HG03039 (cell line): ENCODE results near the gene FUBP1.
"Not testable (repeated sequence)": the region's sequence is repeated elsewhere in the genome, so short reads cannot be mapped to it uniquely, and the experiment has no call there.

Experiments
- ATAC-seq: cut with Tn5 transposase; IDR thresholded peaks from one replicate; pipeline ENCODE4 v1.9.1; 2021; ENCODE audit warnings: mild to moderate bottlenecking, moderate library complexity; ENCODE audit not compliant: unreplicated experiment

The FUBP1 gene

GRCh38 chr1:77948841-77949424 lies 29.9 kb downstream of the FUBP1 start:
- ATAC-seq: no peak

- ATAC-seq: no peak
Measured at GRCh38 chr1:77945345-77945744, 33.5 kb downstream of the FUBP1 start.

- no peak for ATAC-seq
Measured at GRCh38 chr1:77942400-77943140, 36.3 kb downstream of the FUBP1 start.

DNA sequence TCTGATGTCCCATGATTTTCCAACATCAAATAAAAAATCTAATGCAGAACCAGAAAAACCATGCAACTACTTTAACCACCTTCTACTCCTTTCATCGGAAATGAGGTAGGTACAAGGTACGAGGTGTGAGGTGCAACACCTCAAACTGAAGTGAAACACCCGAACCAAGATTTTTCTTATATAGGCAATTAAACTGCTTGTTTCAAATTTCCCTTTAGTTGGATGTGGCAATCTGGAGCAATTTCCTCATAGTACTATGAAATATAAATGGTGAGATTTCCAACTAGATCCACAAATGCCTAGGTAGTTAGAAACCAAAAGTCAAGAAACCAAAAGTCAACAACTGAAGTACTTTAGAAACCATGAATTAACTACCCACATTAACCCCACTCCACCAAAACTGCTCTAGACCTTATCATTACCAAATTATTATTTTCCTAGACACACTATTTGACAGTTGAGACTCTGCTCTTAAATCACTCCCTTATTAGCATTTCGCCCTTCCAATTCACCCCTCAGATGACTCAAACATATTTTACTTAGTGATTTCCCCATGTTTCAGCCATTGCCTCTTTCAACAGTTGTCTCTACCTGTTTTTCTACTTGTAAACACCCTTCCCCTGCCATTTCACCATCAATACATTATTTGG lies 37.8 kb downstream of the FUBP1 start:
- ATAC-seq: no peak

GRCh38 chr1:77938651-77939050 lies 40.2 kb downstream of the FUBP1 start:
- no peak for ATAC-seq

DNA sequence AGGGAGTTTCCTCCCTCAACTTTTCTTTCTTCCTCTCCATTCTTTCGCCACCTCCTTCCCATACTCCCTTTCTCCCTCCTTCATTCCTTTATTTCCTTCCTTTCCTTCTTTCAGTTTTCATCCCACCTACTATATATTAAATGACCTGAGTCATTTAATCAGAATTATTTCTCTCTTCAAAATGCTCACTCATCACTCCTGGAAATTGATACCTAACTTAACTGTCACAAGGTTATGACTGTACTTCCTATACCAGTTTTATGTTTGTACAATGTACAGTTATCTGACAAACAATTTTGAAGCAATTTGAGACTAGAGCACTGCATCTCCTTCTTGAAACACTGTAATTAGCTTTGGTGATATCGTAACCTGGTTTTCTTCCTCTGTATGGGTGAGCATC lies 49.1 kb downstream of the FUBP1 start:
- ATAC-seq: no peak

- no peak for ATAC-seq
Measured at GRCh38 chr1:77927414-77927813, 51.5 kb downstream of the FUBP1 start.

- ATAC-seq: no peak
Measured at GRCh38 chr1:77926561-77927357, 52.1 kb downstream of the FUBP1 start.

- ATAC-seq: no peak
Measured at GRCh38 chr1:77925956-77926355, 52.9 kb downstream of the FUBP1 start.

- ATAC-seq: no peak
Measured at GRCh38 chr1:77925518-77925917, 53.4 kb downstream of the FUBP1 start.

DNA sequence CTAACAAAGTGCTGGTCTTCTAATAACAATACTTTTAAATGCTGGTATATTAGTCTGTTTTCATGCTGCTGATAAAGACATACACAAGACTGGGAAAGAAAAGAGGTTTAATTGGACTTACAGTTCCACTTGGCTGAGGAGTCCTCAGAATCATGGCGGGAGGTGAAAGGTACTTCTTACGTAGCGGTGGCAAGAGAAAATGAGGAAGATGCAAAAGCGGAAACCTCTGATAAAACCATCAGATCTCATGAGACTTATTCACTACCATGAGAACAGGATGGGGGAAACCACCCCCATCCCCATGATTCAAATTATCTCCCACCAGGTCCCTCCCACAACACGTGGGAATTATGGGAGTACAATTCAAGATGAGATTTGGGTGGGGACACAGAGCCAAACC lies 60.0 kb downstream of the FUBP1 start:
- ATAC-seq: not testable (repeated sequence)

DNA sequence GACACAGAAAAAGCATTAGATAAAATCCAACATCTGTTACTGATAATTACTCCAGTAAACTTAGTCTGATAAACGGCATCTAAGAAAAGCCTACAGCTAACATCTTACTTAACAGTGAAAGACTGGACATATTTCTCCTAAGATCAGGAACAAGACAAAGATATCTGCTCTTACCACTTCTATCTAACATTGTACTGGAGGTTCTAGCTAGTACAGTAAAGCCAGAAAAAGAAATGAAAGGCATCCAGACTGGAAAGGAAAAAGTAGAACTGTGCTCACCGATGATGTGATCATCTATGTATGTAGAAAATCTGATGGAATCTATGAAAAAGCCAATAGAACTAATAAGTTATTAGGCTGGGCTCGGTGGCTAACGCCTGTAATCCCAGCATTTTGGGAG lies 68.8 kb downstream of the FUBP1 start:
- ATAC-seq: no peak

- no peak for ATAC-seq
Measured at GRCh38 chr1:77906624-77907023, 72.2 kb downstream of the FUBP1 start.

- ATAC-seq: no peak
Measured at GRCh38 chr1:77906019-77906545, 72.8 kb downstream of the FUBP1 start.

GRCh38 chr1:77905603-77906002 lies 73.3 kb downstream of the FUBP1 start:
- no peak for ATAC-seq

DNA sequence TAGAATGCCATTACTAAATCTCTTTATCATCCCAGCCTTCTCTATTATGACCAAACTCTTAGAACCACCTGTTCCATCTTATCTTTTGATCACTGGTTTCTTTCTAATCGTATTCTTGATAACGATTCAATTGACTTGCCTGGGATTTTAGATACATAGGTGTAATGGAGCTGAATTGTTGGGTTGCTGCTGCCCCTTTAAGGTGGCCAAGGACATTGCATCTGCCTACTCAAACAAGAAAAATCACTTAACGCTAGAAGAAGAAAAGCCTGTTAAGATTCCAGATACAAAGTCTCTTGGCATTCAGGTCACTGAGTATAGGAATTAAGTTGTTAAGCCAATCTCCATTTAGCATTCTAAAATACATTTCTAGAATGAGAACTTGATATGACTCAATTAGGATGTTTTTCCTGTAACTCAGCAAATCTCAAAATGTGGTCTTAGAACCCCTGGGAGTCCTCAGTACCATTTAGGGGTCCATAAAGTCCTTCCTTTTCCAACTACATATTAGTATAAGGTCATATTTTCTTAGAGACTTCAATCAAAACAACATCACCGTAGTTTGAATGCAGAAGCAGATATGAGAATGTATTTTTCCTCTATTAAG lies 78.1 kb downstream of the FUBP1 start:
- no peak for ATAC-seq

- ATAC-seq: no peak
Measured at GRCh38 chr1:77899647-77900320, 79.1 kb downstream of the FUBP1 start.
